GM19025 (cell line): ENCODE data around the gene SMYD3.

ENCODE experiments used
- ATAC-seq: cut with Tn5 transposase; IDR thresholded peaks from one replicate; pipeline ENCODE4 v1.9.1; 2021; ENCODE audit warnings: mild to moderate bottlenecking, low read depth, moderate library complexity; ENCODE audit not compliant: unreplicated experiment

The SMYD3 gene

GRCh38 chr1:246283771-246284410, 223.2 kb downstream of the SMYD3 start:
- no peak for ATAC-seq

DNA sequence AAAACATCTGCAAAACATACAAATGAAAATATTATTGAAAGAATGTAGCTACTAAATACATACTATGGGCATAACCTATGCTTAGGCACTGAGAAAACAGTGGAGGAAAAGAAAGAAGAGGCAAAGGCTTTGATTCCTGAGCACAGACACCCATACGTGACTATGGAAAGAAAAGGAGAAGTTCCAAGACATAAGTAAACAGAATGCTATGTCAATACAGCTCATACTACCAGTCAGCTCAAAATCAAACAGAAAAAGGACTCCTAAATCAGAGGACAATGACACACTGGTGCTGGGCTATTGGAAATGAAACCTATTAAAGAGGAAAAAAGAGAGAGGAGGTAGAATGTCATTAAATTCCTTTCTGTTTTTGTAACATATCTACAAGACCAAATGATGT, 225.4 kb downstream of the SMYD3 start:
- ATAC-seq = no peak

DNA sequence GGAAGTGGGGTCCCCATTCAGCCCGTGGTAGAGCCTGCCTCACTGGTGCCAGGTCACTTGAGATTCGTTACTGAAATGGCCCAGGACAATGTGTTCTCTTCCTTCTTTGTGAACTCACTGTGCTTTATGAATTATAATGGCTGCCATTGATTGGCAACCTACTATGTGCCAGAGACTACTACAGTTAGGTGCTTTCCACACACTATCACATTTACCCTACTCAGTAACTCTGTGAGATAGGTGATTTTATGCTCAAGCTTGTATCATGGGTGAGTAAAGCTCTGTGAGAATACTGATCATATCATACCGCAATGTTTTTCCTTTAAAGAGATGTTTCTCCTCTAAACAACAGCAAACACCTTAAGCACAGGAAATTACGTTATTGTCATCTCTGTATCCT, 225.9 kb downstream of the SMYD3 start:
- ATAC-seq = no peak

GRCh38 chr1:246280551-246280950, 226.5 kb downstream of the SMYD3 start:
- no peak for ATAC-seq

GRCh38 chr1:246279402-246279801, 227.7 kb downstream of the SMYD3 start:
- ATAC-seq = no peak

GRCh38 chr1:246278371-246278770, 228.7 kb downstream of the SMYD3 start:
- no peak for ATAC-seq

DNA sequence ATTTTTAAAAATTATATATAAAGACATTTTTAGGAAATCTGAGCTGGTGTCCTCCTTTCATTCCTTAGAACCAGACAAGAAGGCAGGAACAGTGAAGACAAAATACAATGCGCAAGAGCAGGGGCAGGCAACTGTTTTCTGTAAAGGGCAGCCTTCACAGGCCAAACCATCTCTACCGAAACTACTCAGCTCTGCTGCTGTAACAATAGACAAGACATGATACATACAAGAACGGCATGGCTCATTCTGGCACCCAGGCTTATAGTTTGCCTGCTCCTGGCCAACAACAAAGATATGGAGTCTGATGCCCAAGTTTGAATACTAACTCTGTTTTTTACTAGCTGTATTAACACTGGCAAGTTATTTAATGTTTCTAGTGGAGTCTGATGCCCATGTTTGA, 232.0 kb downstream of the SMYD3 start:
- no peak for ATAC-seq

DNA sequence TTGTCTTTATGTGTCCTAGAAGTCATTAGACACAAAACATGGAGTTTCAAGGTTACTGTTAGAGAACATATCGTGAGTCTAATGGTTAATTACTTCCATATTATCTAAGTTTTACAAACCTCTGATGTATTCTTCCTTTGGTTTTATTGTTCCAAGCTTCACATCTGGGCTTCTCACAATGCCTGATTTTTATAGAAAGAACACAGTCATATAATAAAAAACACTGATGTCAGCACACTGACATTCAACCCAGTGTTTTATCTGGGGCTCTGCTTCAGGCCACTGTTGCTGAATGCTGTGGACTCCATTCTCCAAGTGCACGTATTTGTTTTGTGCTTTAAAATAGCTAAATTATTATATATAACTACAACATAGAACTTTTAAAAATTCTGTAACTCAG, 232.9 kb downstream of the SMYD3 start:
- no peak for ATAC-seq

- no peak for ATAC-seq
Measured at GRCh38 chr1:246271516-246271915, 235.6 kb downstream of the SMYD3 start.

DNA sequence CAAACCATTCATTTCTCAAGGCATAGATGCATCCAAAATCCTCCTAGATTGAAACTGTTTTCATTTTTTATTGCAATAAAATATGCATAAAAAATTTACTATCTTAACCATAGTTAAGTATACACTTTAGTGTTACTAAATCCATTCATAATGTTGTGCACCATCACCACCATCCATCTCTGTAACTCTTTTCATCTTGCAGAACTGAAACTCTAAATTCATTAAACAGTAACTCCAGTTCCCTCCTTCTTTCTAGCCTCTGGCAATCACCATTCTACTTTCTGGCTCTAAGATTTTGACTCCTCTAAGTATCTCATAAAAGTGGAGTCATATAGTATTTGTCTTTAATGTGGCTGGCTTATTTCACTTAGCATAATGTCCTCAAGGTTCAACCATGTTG, 236.8 kb downstream of the SMYD3 start:
- peak; percentile 69 for ATAC-seq

GRCh38 chr1:246269466-246269865, 237.6 kb downstream of the SMYD3 start:
- no peak for ATAC-seq

DNA sequence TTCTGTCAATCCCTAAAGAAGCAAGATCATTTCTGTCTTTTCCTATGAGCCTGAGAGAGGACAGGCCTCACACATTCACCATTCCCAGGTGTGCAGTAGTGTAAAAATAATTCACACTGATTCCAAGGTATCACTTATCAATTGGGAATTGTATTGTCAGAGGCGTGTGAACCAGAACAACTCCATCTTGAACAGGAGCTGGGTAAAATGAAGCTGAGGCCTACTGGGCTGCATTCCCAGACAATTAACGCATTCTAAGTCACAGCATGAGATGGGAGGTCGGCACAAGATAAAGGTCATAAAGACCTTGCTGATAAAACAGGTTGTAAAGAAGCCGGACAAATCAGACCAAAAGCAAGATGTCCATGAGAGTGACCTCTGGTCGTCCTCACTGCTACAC, 239.2 kb downstream of the SMYD3 start:
- ATAC-seq = no peak

- no peak for ATAC-seq
Measured at GRCh38 chr1:246267426-246267825, 239.7 kb downstream of the SMYD3 start.

- no peak for ATAC-seq
Measured at GRCh38 chr1:246265481-246265880, 241.6 kb downstream of the SMYD3 start.

GRCh38 chr1:246262281-246262680, 244.8 kb downstream of the SMYD3 start:
- ATAC-seq = no peak

DNA sequence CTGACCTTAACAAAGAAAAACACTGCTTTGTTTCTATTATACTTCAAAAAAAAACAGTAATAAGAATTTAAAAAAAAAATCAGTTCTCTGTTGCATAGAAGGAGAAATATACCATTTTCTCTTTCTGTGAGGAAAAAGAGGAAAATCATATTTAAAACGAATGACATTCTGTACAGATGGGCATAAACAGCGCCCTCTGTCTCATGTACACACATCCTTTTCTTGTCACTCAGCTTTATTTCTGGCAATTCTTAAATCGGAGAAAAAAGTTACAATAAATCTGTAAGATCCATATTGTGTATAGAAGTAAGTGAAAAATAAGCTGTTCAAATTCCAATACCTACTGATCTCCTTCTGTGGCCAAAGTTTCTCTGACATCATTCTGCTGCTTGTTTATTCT, 245.4 kb downstream of the SMYD3 start:
- no peak for ATAC-seq

GRCh38 chr1:246258250-246258649, 248.8 kb downstream of the SMYD3 start:
- ATAC-seq = no peak

DNA sequence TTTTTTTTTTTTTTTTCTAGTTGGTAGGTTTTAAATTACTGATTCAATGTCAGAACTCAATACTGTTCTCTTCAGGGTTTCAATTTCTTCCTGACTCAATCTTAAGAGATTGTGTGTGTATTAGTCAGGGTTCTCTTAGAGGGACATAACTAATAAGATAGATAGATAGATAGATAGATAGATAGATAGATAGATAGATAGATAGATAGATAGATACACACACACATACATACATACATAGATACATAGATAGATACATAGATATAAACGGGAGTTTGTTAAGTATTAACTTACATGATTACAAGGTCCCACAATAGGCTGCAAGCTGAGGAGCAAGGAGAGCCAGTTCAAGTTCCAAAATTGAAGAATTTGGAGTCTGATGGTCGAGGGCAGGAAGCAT, 251.3 kb downstream of the SMYD3 start:
- ATAC-seq = no peak

GRCh38 chr1:246254854-246255253, 252.2 kb downstream of the SMYD3 start:
- ATAC-seq = no peak

DNA sequence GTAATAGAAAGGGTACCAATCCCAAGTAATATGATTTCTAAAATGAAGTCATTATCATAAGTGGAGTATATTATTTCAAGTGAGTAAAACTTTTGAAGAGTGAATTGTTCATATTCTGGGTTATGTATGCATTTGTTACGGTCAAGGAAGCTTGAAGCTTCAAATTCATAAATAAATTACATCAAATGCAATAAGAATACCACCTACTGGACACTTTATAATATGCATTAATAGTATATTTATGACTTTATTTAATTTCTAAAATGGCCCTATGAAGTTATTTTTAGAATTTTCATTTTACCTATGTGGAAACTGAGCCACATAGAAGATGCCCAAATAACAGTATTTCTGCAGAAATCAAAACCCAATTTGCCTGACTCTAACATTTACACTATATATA, 260.6 kb downstream of the SMYD3 start:
- ATAC-seq = no peak

GRCh38 chr1:246245541-246245940, 261.5 kb downstream of the SMYD3 start:
- ATAC-seq = no peak

GRCh38 chr1:246232126-246232525, 275.0 kb downstream of the SMYD3 start:
- no peak for ATAC-seq

DNA sequence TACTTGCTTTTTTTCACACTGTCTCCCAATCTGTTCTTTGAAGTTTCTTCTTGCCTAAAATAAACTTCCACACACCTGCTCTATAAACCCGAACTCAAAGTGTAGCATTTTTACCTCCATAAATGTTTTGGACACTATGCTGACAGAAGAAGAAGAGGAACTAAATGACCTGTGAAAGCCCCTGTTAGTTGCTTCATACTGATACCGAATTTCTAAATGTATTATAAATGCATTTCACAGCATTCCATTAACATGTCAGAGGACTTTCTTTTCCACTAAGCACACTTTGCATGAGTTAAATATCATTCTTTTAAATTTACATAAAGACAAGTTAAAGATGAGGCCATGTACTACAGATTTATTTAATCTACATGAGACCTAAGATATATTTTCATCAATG, 281.0 kb downstream of the SMYD3 start:
- no peak for ATAC-seq
